Middle frontal gyrus (tissue), 1 donor: Measurements from ENCODE around the gene HAGHL.
"Not testable (repeated sequence)": the region's sequence is repeated elsewhere in the genome, so short reads cannot be mapped to it uniquely, and the experiment has no call there.

ENCODE experiments used
- DNase-seq: peaks from one replicate; pipeline ENCODE4 v3.0.0-alpha.2; 2015; ENCODE audit warnings: low spot score; ENCODE audit errors: extremely low spot score

Gene HAGHL

DNA sequence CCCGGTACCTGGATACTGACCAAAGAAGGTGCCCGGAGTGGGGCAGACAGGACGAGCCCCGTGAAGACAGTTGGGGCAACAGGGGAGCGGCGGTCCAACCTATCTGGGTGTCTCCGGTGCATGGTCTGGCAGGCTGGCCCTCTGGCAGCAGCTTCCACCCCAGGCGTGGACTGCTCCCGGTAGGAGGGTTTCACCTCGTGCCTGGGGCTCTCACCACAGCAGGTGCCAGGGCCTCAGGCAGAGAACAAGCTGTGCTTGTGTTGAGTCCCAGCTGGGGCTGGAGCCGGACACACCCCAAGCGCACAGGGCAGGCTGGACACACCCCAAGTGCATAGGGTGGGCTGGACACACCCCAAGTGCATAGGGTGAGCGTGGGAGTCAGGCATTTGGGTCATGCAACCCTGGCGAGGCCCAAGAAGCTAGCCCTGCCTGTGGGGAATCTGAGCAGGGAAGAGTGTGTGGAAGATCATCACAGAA, 19.8 kb upstream of the HAGHL start:
- DNase-seq: no peak

DNA sequence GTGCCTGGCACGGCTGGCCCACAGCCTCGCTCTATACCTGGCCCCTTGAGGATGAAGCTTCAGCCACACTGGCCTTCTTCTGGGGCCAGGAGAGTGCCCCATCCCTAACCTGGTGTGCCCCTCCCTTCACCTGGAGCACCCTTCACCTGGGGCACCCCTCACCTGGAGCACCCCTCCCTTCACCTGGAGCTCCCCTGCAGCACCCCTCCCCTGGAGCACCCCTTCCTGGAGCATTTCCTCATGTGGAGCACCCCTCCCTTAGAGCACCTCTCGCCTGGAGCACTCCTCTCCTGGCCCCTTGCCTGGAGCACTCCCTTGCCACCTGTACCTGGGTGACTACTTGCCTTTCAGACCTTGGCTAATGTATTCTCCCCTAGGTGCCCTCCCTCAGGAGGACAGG, 18.9 kb upstream of the HAGHL start:
- DNase-seq: no peak

DNA sequence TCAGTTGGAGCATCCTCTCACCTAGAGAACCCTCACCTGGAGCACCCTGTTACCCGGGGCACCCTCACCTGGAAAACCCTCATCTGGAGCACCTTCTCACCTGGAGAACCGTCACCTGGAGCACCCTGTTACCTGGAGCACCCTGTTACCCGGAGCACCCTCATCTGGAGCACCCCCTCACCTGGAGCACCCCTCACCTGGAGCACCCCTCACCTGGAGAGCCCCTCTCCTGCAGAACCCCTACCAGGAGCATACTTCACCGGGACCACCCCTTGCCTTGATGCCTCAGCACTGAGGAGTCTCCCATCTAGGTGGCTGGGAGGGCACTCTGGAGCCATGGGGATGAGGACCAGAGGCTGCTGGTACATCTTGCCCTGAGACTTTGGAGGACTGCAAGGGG, 17.9 kb upstream of the HAGHL start:
- DNase-seq: no peak

DNA sequence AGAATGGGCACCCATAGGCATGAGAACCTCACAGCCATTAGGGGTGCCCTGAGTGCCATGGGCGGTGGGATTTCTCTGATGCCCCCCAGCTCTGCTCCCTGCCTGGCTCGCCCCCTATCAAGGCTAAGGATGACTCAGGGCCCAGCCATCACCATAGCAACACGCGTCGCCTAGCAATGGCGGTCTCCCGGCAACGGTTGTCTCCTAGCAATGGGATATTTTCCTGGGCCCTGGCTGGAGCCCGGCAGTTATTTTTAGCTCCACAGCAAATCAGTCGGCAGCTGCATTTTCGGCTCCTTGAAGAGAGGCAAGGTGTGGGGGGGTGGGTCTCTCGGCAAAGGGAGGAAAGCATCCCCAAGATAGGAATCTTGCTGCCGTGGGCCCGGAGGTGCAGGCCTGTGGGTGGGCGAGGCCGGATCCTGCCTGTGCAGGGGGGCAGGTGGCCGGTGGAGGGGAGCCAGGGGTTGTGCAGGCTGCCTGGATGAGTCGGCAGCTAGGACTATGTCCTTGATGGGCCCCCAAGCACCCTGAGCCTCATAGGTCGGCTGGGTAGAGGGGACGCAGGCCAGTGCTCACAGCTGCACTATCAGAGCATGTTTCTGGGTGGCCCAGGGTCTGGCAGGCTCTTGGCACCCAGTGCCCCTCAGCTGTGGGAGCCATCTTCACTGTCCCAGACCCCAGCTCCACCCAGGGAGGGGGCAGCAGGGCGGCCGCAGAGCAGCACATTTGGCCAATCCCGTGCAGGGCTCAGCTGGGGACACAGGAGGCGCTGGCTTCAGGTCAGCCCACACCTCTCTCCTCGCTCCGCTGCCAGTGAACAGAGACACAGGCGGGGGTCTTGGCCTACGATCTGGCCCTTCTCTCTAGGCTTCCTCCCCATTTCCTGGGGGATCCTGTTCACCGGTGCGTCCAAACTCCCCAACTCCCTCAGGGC, 17.1 kb upstream of the HAGHL start:
- peak; percentile 79 for DNase-seq

DNA sequence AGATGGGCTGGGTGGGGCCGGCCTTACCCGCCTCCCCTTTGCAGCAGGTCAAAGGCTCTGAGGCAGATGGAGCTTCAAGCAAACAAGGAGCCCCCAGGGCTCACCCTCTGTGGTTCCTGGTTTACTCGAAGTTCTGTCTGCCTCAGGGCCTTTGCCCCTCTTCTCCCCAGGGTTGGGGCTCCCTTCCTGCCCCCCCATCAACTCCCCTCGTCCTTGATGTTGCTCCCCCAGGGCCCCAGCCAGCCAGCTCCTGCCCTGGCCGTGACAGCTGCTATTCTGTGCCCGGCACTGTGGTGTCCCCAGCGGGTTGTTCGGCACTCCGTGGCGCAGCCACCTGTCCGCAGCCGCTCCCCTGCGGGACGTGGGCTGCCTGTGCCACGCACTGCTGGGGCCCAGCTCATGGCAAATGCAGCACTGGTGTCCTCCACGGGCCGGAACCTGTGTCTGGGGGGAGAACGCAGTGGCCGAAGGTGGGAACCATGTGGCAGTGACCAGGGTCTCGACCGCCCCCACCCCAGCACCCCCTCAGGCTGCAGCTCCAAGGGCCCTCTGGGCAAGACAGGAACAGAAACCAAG, 16.3 kb upstream of the HAGHL start:
- DNase-seq: no peak

DNA sequence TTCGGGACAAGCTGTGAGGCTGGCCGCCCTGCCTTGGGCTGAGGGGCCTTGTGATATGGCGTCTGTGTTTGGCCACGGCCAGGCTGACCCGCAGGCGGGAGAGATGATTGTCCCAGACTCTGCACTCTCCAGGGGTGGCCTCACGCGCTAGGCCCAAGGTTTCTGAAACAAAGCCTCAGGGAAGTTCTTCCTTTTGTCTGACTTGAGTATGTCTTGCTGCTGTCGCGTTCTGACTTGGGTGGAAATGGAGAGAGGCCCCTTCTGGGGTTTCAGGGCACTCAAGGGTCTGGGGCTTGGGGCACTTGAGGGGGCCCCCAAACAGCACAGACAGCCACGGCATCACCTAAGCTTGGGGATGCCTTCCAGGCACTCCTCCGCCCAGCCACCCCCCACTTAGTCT, 15.8 kb upstream of the HAGHL start:
- no peak for DNase-seq

DNA sequence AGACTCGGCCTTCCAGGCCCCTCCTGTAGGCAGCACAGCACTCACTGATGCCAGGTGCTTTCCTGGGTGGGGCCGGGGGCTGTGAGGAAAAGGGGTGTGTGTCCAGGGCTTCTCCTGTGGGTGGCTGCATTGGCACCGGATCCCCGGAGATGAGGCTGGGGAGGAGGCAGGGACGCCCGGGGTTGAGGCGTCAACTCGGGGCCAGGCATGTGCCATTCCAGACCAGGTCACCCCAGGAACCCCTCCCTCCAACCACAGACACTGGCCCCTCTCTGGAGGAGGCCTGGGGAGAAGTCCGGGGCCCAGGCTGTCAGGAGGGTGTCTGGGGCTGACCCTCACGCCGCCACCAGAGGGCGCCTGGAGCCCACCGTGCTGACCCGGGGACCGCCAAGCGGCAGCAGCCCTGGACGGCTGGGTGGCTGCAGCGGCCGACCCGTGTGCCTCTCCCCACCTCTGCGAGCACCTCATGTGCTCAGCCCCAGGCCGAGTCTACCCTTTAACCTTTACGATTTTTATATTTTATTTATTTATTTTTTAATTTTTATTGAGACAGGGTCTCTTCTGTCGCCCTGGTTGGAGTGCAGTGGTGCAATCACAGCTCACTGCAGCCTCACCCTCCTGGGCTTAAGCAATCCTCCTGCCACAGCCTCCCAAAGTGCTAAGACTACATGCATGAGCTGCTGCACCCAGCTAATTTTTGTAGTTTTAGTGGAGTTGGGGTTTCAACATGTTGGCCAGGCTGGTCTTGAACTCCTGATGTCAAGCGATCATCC, 15.2 kb upstream of the HAGHL start:
- no peak for DNase-seq

DNA sequence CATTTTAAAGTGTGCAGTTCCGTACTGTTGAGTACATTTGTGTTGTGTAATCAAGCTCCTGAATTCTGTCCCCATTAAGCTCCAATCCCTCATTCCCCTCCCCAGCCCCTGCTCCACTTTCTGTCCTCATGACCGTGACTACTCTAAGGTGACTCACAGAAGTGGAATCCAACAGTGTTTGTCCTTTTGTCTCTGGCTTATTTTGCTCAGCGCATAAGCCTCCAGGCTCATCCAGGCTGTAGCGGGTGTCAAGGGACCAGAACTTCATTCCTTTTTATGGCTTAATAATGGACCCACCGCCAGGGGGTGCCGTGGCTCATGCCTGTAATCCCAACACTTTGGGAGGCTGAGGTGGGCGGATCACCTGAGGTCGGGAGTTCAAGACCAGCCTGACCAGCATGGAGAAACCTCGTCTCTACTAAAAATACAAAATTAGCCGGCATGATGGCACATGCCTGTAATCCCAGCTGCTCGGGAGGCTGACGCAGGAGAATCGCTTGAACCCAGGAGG, 14.1 kb upstream of the HAGHL start:
- DNase-seq: not testable (repeated sequence)

DNA sequence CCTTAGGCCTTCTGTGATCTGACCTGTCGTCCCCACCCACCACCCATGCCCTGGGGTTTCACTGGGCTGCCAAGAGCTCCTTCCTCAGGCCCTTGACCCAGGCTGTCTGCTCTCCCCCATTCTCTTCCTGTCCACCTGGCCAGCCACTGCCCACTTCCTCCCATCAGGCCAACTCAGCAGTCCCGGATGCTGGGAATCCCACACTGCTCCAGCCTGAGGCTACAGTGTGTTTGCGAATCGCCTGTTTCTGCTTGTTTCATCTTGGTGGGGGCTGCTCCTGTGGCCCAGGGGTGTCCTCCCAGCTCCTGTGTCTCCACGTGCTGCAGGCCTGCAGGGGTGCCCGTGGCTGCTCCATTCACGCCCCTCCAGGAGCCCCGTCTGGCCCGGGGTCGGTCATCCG, 12.8 kb upstream of the HAGHL start:
- DNase-seq: no peak

DNA sequence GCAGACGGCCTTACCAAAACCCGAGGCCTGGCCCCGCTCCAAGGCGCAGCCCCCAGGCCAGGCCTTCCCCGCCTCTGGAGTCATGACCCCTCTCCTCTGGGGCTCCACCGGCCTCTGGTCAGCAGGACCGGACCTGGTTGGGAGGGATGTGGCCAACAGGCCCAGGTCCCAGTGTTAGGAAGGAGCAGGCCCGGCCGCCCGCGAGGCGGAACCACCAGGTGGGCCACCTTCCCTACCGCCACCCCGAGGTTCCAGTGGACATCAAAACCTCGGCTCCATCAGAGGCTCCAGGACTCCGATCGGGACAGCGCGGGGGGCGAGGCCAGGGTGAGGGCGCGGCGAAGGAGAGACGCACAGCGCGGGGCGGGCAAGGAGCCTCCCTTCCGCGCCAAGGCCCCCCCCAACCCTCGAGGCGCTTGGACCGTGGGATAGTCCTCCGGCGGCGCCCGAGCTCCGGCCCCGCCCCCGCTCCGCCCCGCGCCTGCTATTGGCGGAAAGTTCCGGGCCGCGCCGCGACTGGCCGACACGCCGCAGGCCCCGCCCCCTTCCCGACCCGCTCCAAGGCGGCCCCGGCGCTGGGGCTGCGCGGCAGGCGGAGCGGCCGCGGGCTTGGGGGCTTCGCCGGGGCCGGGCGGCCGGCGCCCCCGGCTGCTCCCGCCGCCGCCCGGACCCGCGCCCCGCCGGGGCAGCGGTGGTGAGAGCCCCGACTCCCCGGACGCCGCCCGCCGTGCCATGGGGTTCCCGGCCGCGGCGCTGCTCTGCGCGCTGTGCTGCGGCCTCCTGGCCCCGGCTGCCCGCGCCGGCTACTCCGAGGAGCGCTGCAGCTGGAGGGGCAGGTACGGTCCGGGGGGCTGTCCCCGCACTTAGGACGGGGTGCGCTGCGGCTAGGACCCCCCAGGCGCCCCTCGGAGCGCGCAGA, 12.1 kb upstream of the HAGHL start, which contains the start of gene METRN:
TSS of gene METRN (plus strand) at position 561 of the 919 bp plus-strand sequence. CDS start at position 733, 172 bp downstream.
- peak; percentile 80 for DNase-seq

DNA sequence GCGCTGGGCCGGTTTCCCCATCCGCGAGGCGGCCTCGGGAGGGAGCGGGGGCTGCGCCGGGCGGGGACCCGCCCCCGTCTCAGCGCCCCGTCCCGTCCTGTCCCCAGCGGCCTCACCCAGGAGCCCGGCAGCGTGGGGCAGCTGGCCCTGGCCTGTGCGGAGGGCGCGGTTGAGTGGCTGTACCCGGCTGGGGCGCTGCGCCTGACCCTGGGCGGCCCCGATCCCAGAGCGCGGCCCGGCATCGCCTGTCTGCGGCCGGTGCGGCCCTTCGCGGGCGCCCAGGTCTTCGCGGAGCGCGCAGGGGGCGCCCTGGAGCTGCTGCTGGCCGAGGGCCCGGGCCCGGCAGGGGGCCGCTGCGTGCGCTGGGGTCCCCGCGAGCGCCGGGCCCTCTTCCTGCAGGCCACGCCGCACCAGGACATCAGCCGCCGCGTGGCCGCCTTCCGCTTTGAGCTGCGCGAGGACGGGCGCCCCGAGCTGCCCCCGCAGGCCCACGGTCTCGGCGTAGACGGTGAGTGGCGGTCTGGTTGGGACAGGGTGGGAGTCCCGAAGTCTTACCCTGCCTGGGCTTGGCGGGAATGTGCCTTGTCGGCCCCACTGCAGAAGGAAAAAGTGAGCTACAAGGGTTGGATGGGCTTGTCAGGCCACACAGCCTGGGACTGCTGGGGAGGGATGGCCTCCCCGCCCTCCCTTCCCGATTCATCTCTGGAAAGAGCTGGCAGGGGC, 11.3 kb upstream of the HAGHL start:
- DNase-seq: no peak

DNA sequence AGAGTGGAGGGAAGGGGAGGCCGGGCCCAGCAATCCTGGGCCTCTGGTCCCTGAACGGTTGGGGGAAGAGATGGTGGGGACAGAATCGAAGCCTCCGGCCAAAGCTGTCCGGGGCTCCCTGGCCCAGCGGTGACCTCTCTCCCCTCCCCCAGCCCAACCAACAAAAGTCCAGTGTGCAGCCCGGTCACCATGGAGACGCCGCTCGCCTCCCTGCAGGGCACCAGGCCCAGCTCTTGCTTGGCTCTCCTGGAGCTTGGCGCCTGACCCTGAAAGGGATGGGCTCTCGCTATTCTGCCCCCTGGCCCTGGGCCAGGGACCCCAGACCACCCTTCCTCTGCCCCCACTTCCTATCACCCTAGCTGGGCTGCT, 10.7 kb upstream of the HAGHL start:
- peak; percentile 66 for DNase-seq

DNA sequence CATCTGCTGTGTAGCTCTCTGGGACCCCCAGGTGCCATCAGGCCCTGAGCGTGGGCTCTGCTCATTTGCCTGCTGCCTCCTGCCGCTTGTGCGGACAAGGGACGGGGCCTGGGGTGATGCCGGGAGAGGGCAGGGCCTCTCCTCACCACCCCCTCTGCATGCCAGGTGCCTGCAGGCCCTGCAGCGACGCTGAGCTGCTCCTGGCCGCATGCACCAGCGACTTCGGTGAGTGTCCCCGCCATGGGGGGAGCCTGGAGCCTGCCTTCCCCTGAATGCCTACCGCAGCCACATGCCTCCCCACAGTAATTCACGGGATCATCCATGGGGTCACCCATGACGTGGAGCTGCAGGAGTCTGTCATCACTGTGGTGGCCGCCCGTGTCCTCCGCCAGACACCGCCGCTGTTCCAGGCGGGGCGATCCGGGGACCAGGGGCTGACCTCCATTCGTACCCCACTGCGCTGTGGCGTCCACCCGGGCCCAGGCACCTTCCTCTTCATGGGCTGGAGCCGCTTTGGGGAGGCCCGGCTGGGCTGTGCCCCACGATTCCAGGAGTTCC, 10.1 kb upstream of the HAGHL start:
- DNase-seq: no peak

DNA sequence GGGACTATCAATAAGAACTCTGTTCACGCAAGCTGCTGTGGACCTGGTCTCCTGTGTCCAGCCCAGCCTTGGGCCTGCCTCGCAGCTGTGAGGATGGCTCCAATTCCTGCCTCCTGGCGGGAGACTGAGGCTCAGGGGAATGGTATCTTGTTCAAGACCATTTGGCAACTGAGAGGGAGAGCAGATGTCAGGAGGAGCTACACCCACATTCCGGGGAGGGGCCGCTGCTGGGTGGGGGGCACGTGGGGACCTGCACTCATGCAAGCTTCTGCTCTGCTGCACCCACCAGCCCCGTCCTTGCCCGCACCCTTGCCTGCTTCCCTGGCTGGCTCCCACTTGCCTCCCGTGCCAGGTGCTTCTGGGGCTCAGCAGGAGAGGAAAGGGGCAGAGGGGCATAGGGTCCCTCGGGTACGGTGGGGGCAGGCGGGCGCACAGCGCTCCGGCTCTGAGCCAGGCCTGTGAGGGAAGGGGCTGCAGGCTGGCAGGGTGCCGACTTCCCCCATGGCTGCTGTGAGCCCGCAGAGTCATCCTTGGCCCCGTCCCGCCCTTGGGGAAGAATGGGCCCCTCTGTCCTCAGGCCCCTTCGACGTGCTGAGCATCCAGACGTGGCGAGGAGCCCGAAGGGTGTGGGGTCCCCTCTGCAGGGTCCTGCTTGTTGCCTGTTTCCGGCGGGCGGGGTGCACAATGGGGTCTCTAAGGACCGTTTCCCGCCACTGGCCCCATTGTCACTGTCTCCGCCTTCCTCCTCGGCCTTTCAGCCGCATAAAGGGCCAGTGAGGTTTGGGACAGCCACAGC, 9.3 kb upstream of the HAGHL start:
- DNase-seq: no peak

DNA sequence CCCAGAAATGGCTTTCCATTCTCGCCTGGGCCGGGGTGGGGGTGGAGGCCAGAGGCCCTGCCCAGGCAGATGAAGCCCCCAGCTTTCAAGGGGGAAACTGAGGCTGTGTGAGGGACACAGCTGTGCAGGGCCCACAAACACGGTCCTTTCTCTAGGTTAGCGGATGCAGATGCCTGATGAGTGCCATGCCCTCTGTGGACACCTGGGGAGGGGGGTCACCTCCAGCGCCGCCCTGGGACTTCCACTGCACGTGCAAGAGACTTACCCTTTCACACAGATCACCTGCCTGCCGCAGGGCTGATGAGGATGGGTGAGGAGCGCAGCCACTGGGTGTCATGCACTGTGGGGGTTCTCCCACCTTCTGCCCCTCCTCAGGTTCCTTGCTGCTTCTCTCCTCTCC, 8.5 kb upstream of the HAGHL start:
- DNase-seq: no peak

DNA sequence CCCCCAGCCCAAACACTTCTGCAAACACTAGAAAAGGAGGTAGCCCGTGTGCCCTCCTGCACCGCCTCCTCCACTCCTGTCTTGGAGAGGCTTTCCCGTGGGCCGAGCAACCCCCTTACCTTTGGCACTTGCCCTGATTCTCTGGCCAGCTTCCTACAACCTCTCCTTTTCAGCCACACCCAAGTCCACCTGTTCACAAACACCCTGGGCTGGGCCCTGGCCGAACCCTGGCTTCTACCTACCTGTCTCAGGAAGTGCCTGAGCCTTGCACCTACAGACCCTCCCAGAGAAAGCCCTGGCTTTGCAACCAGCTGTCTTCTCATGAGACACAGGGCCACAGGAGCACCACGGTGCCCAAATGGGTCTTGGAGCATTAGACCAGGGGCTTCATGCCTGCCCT, 8.0 kb upstream of the HAGHL start:
- DNase-seq: no peak

DNA sequence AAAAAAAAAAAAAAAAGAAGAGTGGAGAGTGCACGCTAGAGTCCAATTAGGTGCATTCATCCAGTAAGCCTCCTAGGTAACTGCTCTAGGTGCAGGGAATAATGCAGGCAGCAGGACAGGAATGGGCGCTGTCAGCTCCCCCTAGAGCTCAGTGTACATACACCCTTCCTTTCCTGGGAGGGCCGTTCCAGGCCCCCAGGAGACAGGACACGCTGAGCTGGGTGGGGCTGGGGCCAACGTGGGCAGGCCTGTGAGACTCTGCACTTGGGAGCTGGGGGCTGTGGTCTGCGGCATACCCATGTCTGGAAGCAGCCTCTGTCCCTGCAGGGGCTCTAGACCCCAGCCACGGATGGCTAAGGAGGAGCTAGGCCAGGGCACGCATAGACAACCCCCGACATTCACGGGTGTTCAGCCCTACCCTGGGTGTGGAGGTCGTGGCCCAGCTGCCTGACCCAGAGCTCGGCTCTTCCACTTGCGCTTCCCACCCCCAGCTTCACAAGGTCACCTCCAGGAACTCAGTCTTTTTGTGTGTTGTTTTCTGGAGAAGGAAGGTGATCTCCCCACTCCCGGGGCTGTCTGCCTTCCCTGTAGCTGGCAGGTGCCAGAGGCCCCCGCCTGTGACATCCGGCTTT, 7.0 kb upstream of the HAGHL start:
- no peak for DNase-seq

DNA sequence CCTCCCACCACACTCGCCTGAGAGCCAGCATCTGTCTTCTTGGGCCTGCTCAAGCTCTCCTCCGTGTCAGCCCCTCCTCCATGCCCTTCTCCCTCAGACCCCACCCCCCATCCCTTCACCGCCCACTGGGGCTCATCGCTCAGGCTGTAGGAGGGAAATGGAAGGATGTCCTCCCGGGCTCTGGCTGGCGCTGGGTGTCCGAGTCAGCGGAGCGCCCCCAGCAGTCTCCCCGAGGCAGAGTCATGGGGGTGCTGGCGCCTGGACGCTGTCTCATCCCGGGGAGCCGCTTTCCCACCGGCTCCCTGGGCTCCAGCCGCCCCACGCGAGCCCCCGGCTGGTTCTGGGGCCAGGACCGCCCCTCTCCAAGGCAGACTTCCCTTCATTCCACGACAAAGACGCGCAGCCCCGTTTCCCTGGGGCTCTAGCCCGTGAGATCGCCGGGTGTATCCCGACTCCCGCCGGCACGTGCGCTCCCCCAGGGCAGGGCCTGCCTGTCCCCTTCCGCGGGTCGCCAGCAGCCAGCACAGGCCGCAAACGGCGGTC, 6.4 kb upstream of the HAGHL start:
- no peak for DNase-seq
